PFSK-1 (cell line): ENCODE results near the gene CYP26B1.

ENCODE experiments used
- FOXP2 ChIP-seq: optimal IDR thresholded peaks from 2 replicates; pipeline ENCODE3; 2011; ENCODE audit warnings: borderline replicate concordance, control low read depth, inconsistent platforms; ENCODE audit not compliant: insufficient read depth; ENCODE audit errors: extremely low read length, extremely low read depth
- TF ChIP-seq, protein P1 (sequence below), 2 experiments: IDR thresholded peaks; 2 replicates each; pipeline versions ENCODE4 v1.6.1 to v1.8.0; 2011 to 2012; ENCODE audit warnings: low read depth in 2 of 2, low read length in 2 of 2, control low read depth in 1 of 2, inconsistent platforms in 1 of 2, mild to moderate bottlenecking in 1 of 2, moderate library complexity in 1 of 2; ENCODE audit not compliant: insufficient read depth in 1 of 2

DNA sequence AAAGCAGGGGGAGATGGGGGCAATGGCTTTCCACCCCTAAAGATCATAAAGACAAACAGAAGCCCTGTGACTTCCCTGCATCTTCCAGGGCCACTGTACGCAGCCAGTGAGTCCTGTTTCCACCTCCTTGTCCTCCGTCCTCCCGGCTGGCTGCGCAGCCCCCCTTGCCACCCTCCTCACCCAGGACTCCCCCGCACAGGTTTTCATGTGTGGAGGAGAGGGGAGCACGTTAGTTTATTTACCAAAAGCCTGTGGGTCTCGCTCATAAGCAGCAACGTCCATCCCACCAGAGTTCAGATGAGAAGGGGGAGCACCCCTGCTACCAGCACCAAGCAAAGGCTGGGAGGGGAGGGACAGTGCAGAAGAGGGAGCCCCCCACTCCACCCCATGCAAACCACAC lies 11.7 kb downstream of the CYP26B1 start:
- TF ChIP-seq, protein P1, sequence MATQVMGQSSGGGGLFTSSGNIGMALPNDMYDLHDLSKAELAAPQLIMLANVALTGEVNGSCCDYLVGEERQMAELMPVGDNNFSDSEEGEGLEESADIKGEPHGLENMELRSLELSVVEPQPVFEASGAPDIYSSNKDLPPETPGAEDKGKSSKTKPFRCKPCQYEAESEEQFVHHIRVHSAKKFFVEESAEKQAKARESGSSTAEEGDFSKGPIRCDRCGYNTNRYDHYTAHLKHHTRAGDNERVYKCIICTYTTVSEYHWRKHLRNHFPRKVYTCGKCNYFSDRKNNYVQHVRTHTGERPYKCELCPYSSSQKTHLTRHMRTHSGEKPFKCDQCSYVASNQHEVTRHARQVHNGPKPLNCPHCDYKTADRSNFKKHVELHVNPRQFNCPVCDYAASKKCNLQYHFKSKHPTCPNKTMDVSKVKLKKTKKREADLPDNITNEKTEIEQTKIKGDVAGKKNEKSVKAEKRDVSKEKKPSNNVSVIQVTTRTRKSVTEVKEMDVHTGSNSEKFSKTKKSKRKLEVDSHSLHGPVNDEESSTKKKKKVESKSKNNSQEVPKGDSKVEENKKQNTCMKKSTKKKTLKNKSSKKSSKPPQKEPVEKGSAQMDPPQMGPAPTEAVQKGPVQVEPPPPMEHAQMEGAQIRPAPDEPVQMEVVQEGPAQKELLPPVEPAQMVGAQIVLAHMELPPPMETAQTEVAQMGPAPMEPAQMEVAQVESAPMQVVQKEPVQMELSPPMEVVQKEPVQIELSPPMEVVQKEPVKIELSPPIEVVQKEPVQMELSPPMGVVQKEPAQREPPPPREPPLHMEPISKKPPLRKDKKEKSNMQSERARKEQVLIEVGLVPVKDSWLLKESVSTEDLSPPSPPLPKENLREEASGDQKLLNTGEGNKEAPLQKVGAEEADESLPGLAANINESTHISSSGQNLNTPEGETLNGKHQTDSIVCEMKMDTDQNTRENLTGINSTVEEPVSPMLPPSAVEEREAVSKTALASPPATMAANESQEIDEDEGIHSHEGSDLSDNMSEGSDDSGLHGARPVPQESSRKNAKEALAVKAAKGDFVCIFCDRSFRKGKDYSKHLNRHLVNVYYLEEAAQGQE (IDR thresholded peaks at IDR 0.05; ENCODE audit: insufficient read depth in 1 of 2, low read depth in 2 of 2, low read length in 2 of 2) = no peak
- TF ChIP-seq FOXP2 = no peak
